Epithelial cell of prostate (primary cell): Measurements from ENCODE around the gene NCAPD2.
"Not testable (repeated sequence)": the region's sequence is repeated elsewhere in the genome, so short reads cannot be mapped to it uniquely, and the experiment has no call there.

Source experiments
- DNase-seq: peaks from one replicate; pipeline ENCODE4 v3.0.0-alpha.2; 2011; ENCODE audit warnings: low read depth, low spot score
- H3K27ac ChIP-seq: fragments of 450-650 bp; 2 replicates; pipeline ENCODE4 v1.5.1; 2017; ENCODE audit warnings: mild to moderate bottlenecking

NCAPD2 gene

GRCh38 chr12:6488240-6488639 is 5.7 kb upstream of the NCAPD2 start:
- DNase-seq, result no peak
- H3K27ac ChIP-seq, result no peak overlapping the region

- no peak for DNase-seq
- no peak overlapping the region for H3K27ac ChIP-seq
These were observed 4.5 kb upstream of the NCAPD2 start for GRCh38 chr12:6489449-6489848.

GRCh38 chr12:6490673-6491072 is 3.2 kb upstream of the NCAPD2 start:
- H3K27ac ChIP-seq, DNase-seq: not testable (repeated sequence)

- peak; percentile 73 for DNase-seq
- H3K27ac ChIP-seq, result peak within 1 kb of the TSS; percentile 94
These were observed 935 bp upstream of the NCAPD2 start, which contains the start of gene MRPL51 for GRCh38 chr12:6492838-6493496. TSS of gene MRPL51 (minus strand) at chr12:6493262. CDS start at chr12:6493136, 126 bp downstream.

GRCh38 chr12:6494258-6494743 is 399 bp downstream of the NCAPD2 start:
- DNase-seq, result no peak
- H3K27ac ChIP-seq, result peak overlapping the region; percentile 94

GRCh38 chr12:6494968-6495367 is 1.1 kb downstream of the NCAPD2 start:
- no peak for DNase-seq
- H3K27ac ChIP-seq, result no peak overlapping the region

GRCh38 chr12:6497291-6497690 is 3.4 kb downstream of the NCAPD2 start:
- H3K27ac ChIP-seq, DNase-seq: not testable (repeated sequence)

- H3K27ac ChIP-seq, result no peak overlapping the region
- no peak for DNase-seq
These were observed 6.6 kb downstream of the NCAPD2 start for GRCh38 chr12:6500466-6500865.

- peak overlapping the region; percentile 34 for H3K27ac ChIP-seq
- DNase-seq, result no peak
These were observed 13.4 kb downstream of the NCAPD2 start for GRCh38 chr12:6507102-6507998.

- DNase-seq, result no peak
- H3K27ac ChIP-seq, result peak overlapping the region; percentile 34
These were observed 14.2 kb downstream of the NCAPD2 start for GRCh38 chr12:6508087-6508486.

GRCh38 chr12:6520186-6520585 is 26.3 kb downstream of the NCAPD2 start:
- no peak for DNase-seq
- H3K27ac ChIP-seq, result no peak overlapping the region

- no peak for DNase-seq
- H3K27ac ChIP-seq, result no peak overlapping the region
These were observed 28.3 kb downstream of the NCAPD2 start for GRCh38 chr12:6522193-6522592.

- no peak for DNase-seq
- H3K27ac ChIP-seq, result no peak overlapping the region
These were observed 29.8 kb downstream of the NCAPD2 start for GRCh38 chr12:6523708-6524107.

GRCh38 chr12:6524648-6525047 is 30.7 kb downstream of the NCAPD2 start:
- no peak for DNase-seq

GRCh38 chr12:6526201-6526600 is 32.3 kb downstream of the NCAPD2 start:
- no peak for DNase-seq
- H3K27ac ChIP-seq, result no peak overlapping the region

More at GRCh38 chr12:6524648-6525047, 30.7 kb downstream of the NCAPD2 start:
- no peak overlapping the region for H3K27ac ChIP-seq

- DNase-seq, result no peak
- no peak overlapping the region for H3K27ac ChIP-seq
These were observed 33.0 kb downstream of the NCAPD2 start for GRCh38 chr12:6526766-6527525.

GRCh38 chr12:6527711-6528110 is 33.8 kb downstream of the NCAPD2 start:
- no peak overlapping the region for H3K27ac ChIP-seq
- DNase-seq, result no peak

GRCh38 chr12:6528539-6529235 is 34.8 kb downstream of the NCAPD2 start:
- DNase-seq, result no peak
- peak overlapping the region; percentile 81 for H3K27ac ChIP-seq

- DNase-seq, result no peak
- H3K27ac ChIP-seq, result peak overlapping the region; percentile 81
These were observed 35.4 kb downstream of the NCAPD2 start for GRCh38 chr12:6529291-6529737.
